ENCODE measurements around the gene CLN5. TPM values are rescaled to one million over a fixed set of nuclear protein-coding genes. Genes with fewer than 3 reads are reported as not detected.
A peak's percentile ranks its signal among the peaks of the same experiment; 100 is the strongest.

Gene CLN5
- total and polyA plus RNA-seq, 2 experiments from 2014 or later, result 6.5 to 9.5 TPM

GRCh38 chr13:76973920-76974617 lies 17.8 kb upstream of the CLN5 start:
- H3K4me1 Mint-ChIP-seq, result peaks cover 12% of the 10 kb centered on the region; the same call in 1 of the 3 replicates
- DNase-seq (ENCODE audit: low spot score) (no peak), ATAC-seq (no peak)
- no peaks in the 10 kb centered on the region for H3F3A ChIP-seq (replicated peaks; ENCODE audit: low read depth)
- H3K9me3 Mint-ChIP-seq, result no peaks in the 10 kb centered on the region
- peak overlapping the region; percentile 72 for H2AFZ ChIP-seq
- no peak for TF ChIP-seq ETS1 (IDR thresholded peaks at IDR 0.05)
- no peak for TF ChIP-seq EZH2 (IDR thresholded peaks at IDR 0.05; ENCODE audit: low read depth, unreplicated experiment)
- no peak for TF ChIP-seq EZH2phosphoT487 (IDR thresholded peaks at IDR 0.05; ENCODE audit: unreplicated experiment)
- TF ChIP-seq ZNF114 (CRISPR knock-in tag; IDR thresholded peaks at IDR 0.05), result no peak
- no peak for TF ChIP-seq NANOG (IDR thresholded peaks at IDR 0.05; ENCODE audit: borderline replicate concordance)
- TF ChIP-seq STAT1 (IDR thresholded peaks at IDR 0.05; ENCODE audit: unreplicated experiment), result no peak
- TF ChIP-seq REST (IDR thresholded peaks at IDR 0.05; ENCODE audit: unreplicated experiment), result no peak
- TF ChIP-seq CTCF (conservative IDR thresholded peaks at IDR 0.05; ENCODE audit: low read depth in 2 of 2), result no peak
- TF ChIP-seq JUNB (IDR thresholded peaks at IDR 0.05; ENCODE audit: unreplicated experiment), result no peak
- TF ChIP-seq POLR2AphosphoS5 (IDR thresholded peaks at IDR 0.05; ENCODE audit: low read depth), result no peak
- TF ChIP-seq ZNF331 (CRISPR knock-in tag; IDR thresholded peaks at IDR 0.05; ENCODE audit: low read depth), result no peak
- no peak for TF ChIP-seq ZNF462 (CRISPR knock-in tag; IDR thresholded peaks at IDR 0.05)
- no peak for TF ChIP-seq CREB1 (CRISPR knock-in tag; IDR thresholded peaks at IDR 0.05; ENCODE audit: low read depth)
- H4K20me1 ChIP-seq (replicated peaks; ENCODE audit: insufficient read depth), result no peaks in the 10 kb centered on the region
- H3K27me3 ChIP-seq (ENCODE audit: insufficient read depth), result no peaks in the 10 kb centered on the region
- peaks cover 2% of the 10 kb centered on the region for H3K27me3 Mint-ChIP-seq (ENCODE audit: insufficient read depth, low read depth, poor library complexity)
- no peaks in the 10 kb centered on the region for H3K36me3 Mint-ChIP-seq (ENCODE audit: low read depth)
- H3K4me2 ChIP-seq, result no peak overlapping the region
- no peaks in the 10 kb centered on the region for H3K79me2 ChIP-seq (replicated peaks; ENCODE audit: insufficient read depth)
- no peak overlapping the region for H3K4me3 ChIP-seq
- H3K36me3 ChIP-seq (ENCODE audit: insufficient read depth), result no peaks in the 10 kb centered on the region
- H3K27ac ChIP-seq (ENCODE audit: low read depth), result no peak overlapping the region
- peaks cover 6% of the 10 kb centered on the region; the same call in 1 of the 2 replicates for H3K9me2 ChIP-seq (ENCODE audit: insufficient read depth)
- no peak overlapping the region for H3K27ac Mint-ChIP-seq
- H3K4me1 ChIP-seq (ENCODE audit: insufficient read depth), result no peaks in the 10 kb centered on the region
- no peak overlapping the region for H3K4me3 Mint-ChIP-seq

All from GM23338 (cell line).